GM19463 (cell line): Measurements from ENCODE around the gene CCDC9B.

Experiments
- ATAC-seq: cut with Tn5 transposase; IDR thresholded peaks from one replicate; pipeline ENCODE4 v1.9.1; 2021; ENCODE audit warnings: mild to moderate bottlenecking, moderate library complexity; ENCODE audit not compliant: unreplicated experiment

CCDC9B gene

GRCh38 chr15:40331637-40332036, 9.1 kb downstream of the CCDC9B start:
- no peak for ATAC-seq

- no peak for ATAC-seq
These were observed 9.7 kb downstream of the CCDC9B start for GRCh38 chr15:40331026-40331425.

GRCh38 chr15:40330368-40330836, 10.3 kb downstream of the CCDC9B start:
- ATAC-seq: no peak

GRCh38 chr15:40329804-40330203, 10.9 kb downstream of the CCDC9B start:
- ATAC-seq: no peak

- ATAC-seq: no peak
These were observed 12.0 kb downstream of the CCDC9B start for GRCh38 chr15:40328751-40329150.

- ATAC-seq: no peak
These were observed 12.6 kb downstream of the CCDC9B start for GRCh38 chr15:40328176-40328575.

- no peak for ATAC-seq
These were observed 13.3 kb downstream of the CCDC9B start for GRCh38 chr15:40327457-40327856.

- ATAC-seq: no peak
These were observed 15.0 kb downstream of the CCDC9B start for GRCh38 chr15:40325700-40326099.

GRCh38 chr15:40325188-40325587, 15.6 kb downstream of the CCDC9B start:
- ATAC-seq: no peak

GRCh38 chr15:40323953-40324937, 16.5 kb downstream of the CCDC9B start:
- peak; percentile 3 for ATAC-seq

GRCh38 chr15:40323239-40323952, 17.3 kb downstream of the CCDC9B start, which contains the start of gene INAFM2:
TSS of gene INAFM2 (plus strand) at chr15:40323692. CDS start at chr15:40324056, 364 bp downstream.
- ATAC-seq: peak; percentile 88

- no peak for ATAC-seq
These were observed 18.1 kb downstream of the CCDC9B start for GRCh38 chr15:40322531-40323238.

GRCh38 chr15:40320931-40321371, 19.8 kb downstream of the CCDC9B start:
- ATAC-seq: no peak

GRCh38 chr15:40320409-40320808, 20.3 kb downstream of the CCDC9B start:
- ATAC-seq: no peak

GRCh38 chr15:40317580-40317979, 23.2 kb downstream of the CCDC9B start:
- no peak for ATAC-seq

- no peak for ATAC-seq
These were observed 23.8 kb downstream of the CCDC9B start for GRCh38 chr15:40316931-40317330.

GRCh38 chr15:40314723-40315276, 25.9 kb downstream of the CCDC9B start:
- no peak for ATAC-seq

GRCh38 chr15:40313531-40314398, 27.0 kb downstream of the CCDC9B start:
- no peak for ATAC-seq

GRCh38 chr15:40312370-40313158, 28.2 kb downstream of the CCDC9B start:
- no peak for ATAC-seq
